Uterus (tissue), 4 donors: Measurements from ENCODE around the gene DHRS12. TPM values are rescaled to one million over a fixed set of nuclear protein-coding genes. Genes with fewer than 3 reads are reported as not detected.

ENCODE experiments used
- DNase-seq, 2 donors: peaks; one replicate each; pipeline ENCODE4 v3.0.0-alpha.2; 2019 to 2020
- H3K27ac ChIP-seq, 2 donors: fragments of 200-600 bp; sonication (generic); 1 replicate in 1 of 2; 2 replicates in 1 of 2; pipeline ENCODE4 v1.5.1; 2016 to 2018
- H3K27me3 ChIP-seq, 2 donors: fragments of 200-600 bp; sonication (generic); one replicate each; pipeline ENCODE4 v1.5.1; 2018 to 2019; ENCODE audit warnings: control low read depth in 1 of 2
- H3K36me3 ChIP-seq, 2 donors: fragments of 200-600 bp; sonication (generic); one replicate each; pipeline ENCODE4 v1.5.1; 2019; ENCODE audit warnings: control low read depth in 1 of 2
- H3K4me1 ChIP-seq, 2 donors: fragments of 200-600 bp; sonication (generic); one replicate each; pipeline ENCODE4 v1.5.1; 2018 to 2019; ENCODE audit warnings: control low read depth in 1 of 2
- H3K4me3 ChIP-seq, 2 donors: fragments of 200-600 bp; sonication (generic); 1 replicate in 1 of 2; 2 replicates in 1 of 2; pipeline ENCODE4 v1.5.1; 2018 to 2019; ENCODE audit warnings: mild to moderate bottlenecking in 1 of 2
- H3K9me3 ChIP-seq, 2 donors: fragments of 200-600 bp; sonication (generic); one replicate each; pipeline ENCODE4 v1.5.1; 2019; ENCODE audit warnings: control low read depth in 1 of 2
- CTCF ChIP-seq, 4 experiments: fragments of 200-600 bp in 2 of 4; fragments of 450-650 bp in 2 of 4; sonication (generic) in 2 of 4; IDR thresholded peaks; one replicate each; pipeline ENCODE4 v1.5.1; 2016 to 2019; ENCODE audit warnings: antibody characterized with exemption in 4 of 4, mild to moderate bottlenecking in 2 of 4, moderate library complexity in 1 of 4
- POLR2A ChIP-seq, 2 donors: fragments of 450-650 bp; IDR thresholded peaks; one replicate each; pipeline ENCODE4 v1.6.1; 2016; ENCODE audit warnings: antibody characterized with exemption in 2 of 2, mild to moderate bottlenecking in 1 of 2, moderate library complexity in 1 of 2
- intact Hi-C: fragments of 100-400 bp; cut with DNase I; formaldehyde crosslinking; loops from one replicate; pipeline ENCODE4 v1.15.1; 2023; ENCODE audit warnings: low total_unique reads
- total RNA-seq, 4 donors: library from RNA; depleted of rRNA in 3 of 4; stranded (reverse); fragments of >200 nt in 3 of 4; gene quantifications; one replicate each; pipeline versions ENCODE4 v1.1.0 to v1.2.4, GENCODE V29; 2014 to 2023
- donor health status: DM: yes; HTN: yes; CAD: no.

Gene DHRS12
- total RNA-seq, 4 donors from 2014 or later, result 5.4 to 18.8 (median 8.5) TPM

- H3K27ac ChIP-seq, result no peak overlapping the region
- no peaks in the 10 kb centered on the region for H3K9me3 ChIP-seq
- intact Hi-C loops, result loop anchor here (10.0 kb wide), 1 partner anchor 279 kb away; the partner anchor contains the start of gene INTS6
- peaks cover 0 to 6% of the 10 kb centered on the region in 2 donors for H3K4me1 ChIP-seq
- DNase-seq, result no peak
- H3K27me3 ChIP-seq, result no peaks in the 10 kb centered on the region
- H3K36me3 ChIP-seq, result no peaks in the 10 kb centered on the region
- H3K4me3 ChIP-seq, result no peak overlapping the region
- no peak for TF ChIP-seq CTCF (IDR thresholded peaks at IDR 0.05)
- no peak for TF ChIP-seq POLR2A (IDR thresholded peaks at IDR 0.05)
Measured at GRCh38 chr13:51733374-51734298, 70.3 kb downstream of the DHRS12 start.

- TF ChIP-seq POLR2A (IDR thresholded peaks at IDR 0.05) (no peak), CTCF (IDR thresholded peaks at IDR 0.05) (peak; percentile 43 to 57 (median 52))
- no peak for DNase-seq
- peaks cover 0 to 6% of the 10 kb centered on the region in 2 donors for H3K4me1 ChIP-seq
- H3K27me3 ChIP-seq, result no peaks in the 10 kb centered on the region
- no peak overlapping the region for H3K4me3 ChIP-seq
- no peaks in the 10 kb centered on the region for H3K36me3 ChIP-seq
- H3K27ac ChIP-seq, result peak overlapping the region; percentile 65 to 68
- H3K9me3 ChIP-seq, result no peaks in the 10 kb centered on the region
- intact Hi-C loops, result loop anchor here (10.0 kb wide), 1 partner anchor 277 kb away; the partner anchor contains the start of gene INTS6
Measured at GRCh38 chr13:51731759-51732158, 72.2 kb downstream of the DHRS12 start.

- Histone ChIP-seq H3K9me3 (no peaks in the 10 kb centered on the region), H3K27me3 (no peaks in the 10 kb centered on the region), H3K27ac (peak overlapping the region; percentile 65 to 68), H3K36me3 (no peaks in the 10 kb centered on the region), H3K4me3 (no peak overlapping the region), H3K4me1 (peaks cover 0 to 6% of the 10 kb centered on the region in 2 donors)
- DNase-seq, result no peak
- intact Hi-C loops, result loop anchor here (10.0 kb wide), 1 partner anchor 276 kb away; the partner anchor contains the start of gene INTS6
- TF ChIP-seq CTCF (IDR thresholded peaks at IDR 0.05), result no peak
- TF ChIP-seq POLR2A (IDR thresholded peaks at IDR 0.05), result no peak
Measured at GRCh38 chr13:51730927-51731326, 73.0 kb downstream of the DHRS12 start.

- peak; percentile 75 to 81 for DNase-seq
- no peak overlapping the region for H3K4me3 ChIP-seq
- no peaks in the 10 kb centered on the region for H3K36me3 ChIP-seq
- H3K27me3 ChIP-seq, result no peaks in the 10 kb centered on the region
- intact Hi-C loops, result loop anchor here (10.0 kb wide), 1 partner anchor 275 kb away; the partner anchor contains the start of gene INTS6
- TF ChIP-seq CTCF (IDR thresholded peaks at IDR 0.05) (no peak), POLR2A (IDR thresholded peaks at IDR 0.05) (no peak)
- H3K9me3 ChIP-seq, result no peaks in the 10 kb centered on the region
- peaks cover 0 to 6% of the 10 kb centered on the region in 2 donors for H3K4me1 ChIP-seq
- H3K27ac ChIP-seq, result peak overlapping the region; percentile 65 to 68
Measured at GRCh38 chr13:51729866-51730553, 74.0 kb downstream of the DHRS12 start.
